Calu3 (cell line): ENCODE results near the gene TRIM44. TPM values are rescaled to one million over a fixed set of nuclear protein-coding genes. Genes with fewer than 3 reads are reported as not detected.
"Not testable (repeated sequence)": the region's sequence is repeated elsewhere in the genome, so short reads cannot be mapped to it uniquely, and the experiment has no call there.

ENCODE experiments used
- BruUV-seq: library from RNA; stranded (reverse); fragments of 400-500 nt; replicated peaks from 2 replicates; lab custom pipeline; 2021; lab: Mats Ljungman, UMichigan
- CTCF ChIA-PET: fragments of 300-600 bp; sonication (Branson Sonifier 250); formaldehyde crosslinking; loops from one replicate; lab custom pipeline; 2022; ENCODE audit warnings: antibody characterized with exemption; lab: Charles Lee
- DNase-seq: peaks from one replicate; pipeline ENCODE4 v3.0.0; 2022
- H3K27ac Mint-ChIP-seq: one replicate; pipeline ENCODE4 v1.8.0; 2022; ENCODE audit warnings: mixed read lengths; ENCODE audit not compliant: unreplicated experiment
- H3K27me3 Mint-ChIP-seq: one replicate; pipeline ENCODE4 v1.8.0; 2022; ENCODE audit warnings: mixed read lengths; ENCODE audit not compliant: unreplicated experiment
- H3K36me3 Mint-ChIP-seq: one replicate; pipeline ENCODE4 v1.8.0; 2022; ENCODE audit warnings: mild to moderate bottlenecking, moderate library complexity, mixed read lengths; ENCODE audit not compliant: insufficient read depth, unreplicated experiment
- H3K4me1 Mint-ChIP-seq: one replicate; pipeline ENCODE4 v1.8.0; 2022; ENCODE audit warnings: mild to moderate bottlenecking, low read depth, mixed read lengths; ENCODE audit not compliant: unreplicated experiment
- H3K4me3 Mint-ChIP-seq: one replicate; pipeline ENCODE4 v1.8.0; 2022; ENCODE audit warnings: mild to moderate bottlenecking, low read depth, moderate library complexity, mixed read lengths; ENCODE audit not compliant: unreplicated experiment
- H3K9me3 Mint-ChIP-seq: one replicate; pipeline ENCODE4 v1.8.0; 2022; ENCODE audit warnings: low read depth, mixed read lengths; ENCODE audit not compliant: unreplicated experiment
- intact Hi-C: fragments of 100-400 bp; cut with micrococcal nuclease; formaldehyde crosslinking; loops from one replicate; pipeline ENCODE4 v1.10.0; 2022; ENCODE audit not compliant: unreplicated experiment
- total RNA-seq: library from RNA; stranded (reverse); gene quantifications from 2 replicates; pipeline ENCODE4 v1.2.3, GENCODE V29; 2022
- TF ChIP-seq, protein P1 (sequence below): fragments of 200-600 bp; IDR thresholded peaks from one replicate; pipeline ENCODE4 v1.8.0; 2022; ENCODE audit warnings: antibody characterized with exemption; ENCODE audit not compliant: unreplicated experiment

The TRIM44 gene
- total RNA-seq, 1 experiment from 2014 or later: 71.3 TPM

DNA sequence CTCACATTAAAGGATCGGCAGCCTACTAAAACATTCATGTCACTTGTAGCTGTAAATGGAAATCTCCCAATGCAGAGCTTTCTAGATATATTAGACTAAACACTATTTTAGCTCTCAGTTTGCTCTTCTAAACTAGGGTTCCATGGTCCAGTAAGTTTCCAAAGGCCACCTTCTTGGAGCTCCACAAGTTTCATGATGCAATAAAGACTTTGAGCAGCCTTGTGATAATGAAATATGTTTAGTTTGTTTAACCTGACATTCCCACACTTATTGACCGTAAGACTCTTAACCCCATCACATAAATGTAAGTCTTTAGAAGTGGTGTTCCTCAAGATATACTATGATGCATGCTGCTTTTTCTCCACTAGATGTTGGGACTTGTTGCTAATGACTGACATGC lies 87.7 kb downstream of the TRIM44 start:
- Mint-ChIP-seq H3K9me3 (no peaks in the 10 kb centered on the region), H3K27me3 (no peaks in the 10 kb centered on the region), H3K27ac (no peak overlapping the region), H3K36me3 (peaks cover 14% of the 10 kb centered on the region), H3K4me3 (no peak overlapping the region), H3K4me1 (peaks cover 76% of the 10 kb centered on the region)
- intact Hi-C loops: no loop called here
- BruUV-seq: no TSS peak
- TF ChIP-seq, protein P1, sequence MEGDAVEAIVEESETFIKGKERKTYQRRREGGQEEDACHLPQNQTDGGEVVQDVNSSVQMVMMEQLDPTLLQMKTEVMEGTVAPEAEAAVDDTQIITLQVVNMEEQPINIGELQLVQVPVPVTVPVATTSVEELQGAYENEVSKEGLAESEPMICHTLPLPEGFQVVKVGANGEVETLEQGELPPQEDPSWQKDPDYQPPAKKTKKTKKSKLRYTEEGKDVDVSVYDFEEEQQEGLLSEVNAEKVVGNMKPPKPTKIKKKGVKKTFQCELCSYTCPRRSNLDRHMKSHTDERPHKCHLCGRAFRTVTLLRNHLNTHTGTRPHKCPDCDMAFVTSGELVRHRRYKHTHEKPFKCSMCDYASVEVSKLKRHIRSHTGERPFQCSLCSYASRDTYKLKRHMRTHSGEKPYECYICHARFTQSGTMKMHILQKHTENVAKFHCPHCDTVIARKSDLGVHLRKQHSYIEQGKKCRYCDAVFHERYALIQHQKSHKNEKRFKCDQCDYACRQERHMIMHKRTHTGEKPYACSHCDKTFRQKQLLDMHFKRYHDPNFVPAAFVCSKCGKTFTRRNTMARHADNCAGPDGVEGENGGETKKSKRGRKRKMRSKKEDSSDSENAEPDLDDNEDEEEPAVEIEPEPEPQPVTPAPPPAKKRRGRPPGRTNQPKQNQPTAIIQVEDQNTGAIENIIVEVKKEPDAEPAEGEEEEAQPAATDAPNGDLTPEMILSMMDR: no peak
- CTCF ChIA-PET: no interaction called here
- no peak for DNase-seq

DNA sequence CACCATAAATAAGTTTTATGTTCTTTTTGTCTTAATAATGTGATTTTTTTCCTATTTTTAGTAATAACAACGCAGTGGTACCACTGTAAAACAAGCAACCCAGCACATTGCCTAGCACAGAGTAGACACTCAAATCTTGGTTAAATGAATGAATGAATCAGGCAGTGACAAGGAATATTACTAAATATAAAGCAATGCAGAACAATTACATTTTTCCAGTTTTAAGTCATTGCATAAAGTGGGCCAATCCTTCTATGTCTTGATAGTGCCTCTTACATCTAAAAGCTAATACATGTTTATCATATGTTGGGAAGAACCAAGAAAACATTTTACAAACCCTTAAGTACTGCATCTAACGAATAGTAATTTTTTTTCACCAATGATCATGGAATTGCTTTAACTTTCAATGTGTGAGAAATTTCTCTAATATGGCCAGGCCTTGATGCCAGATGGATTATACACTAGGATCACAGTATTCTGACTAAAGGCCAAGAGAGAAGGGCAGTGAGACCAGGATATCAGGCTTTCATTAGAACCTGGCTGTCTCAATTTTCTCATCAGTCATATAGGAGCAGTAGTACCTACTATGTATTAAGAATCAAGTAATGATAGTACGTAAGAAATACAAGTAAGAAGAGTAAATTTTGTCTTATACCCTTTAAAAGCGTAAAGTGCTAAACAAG lies 88.5 kb downstream of the TRIM44 start:
- Mint-ChIP-seq H3K36me3 (peaks cover 14% of the 10 kb centered on the region), H3K27ac (peak overlapping the region; percentile 55), H3K4me3 (peak overlapping the region; percentile 15), H3K4me1 (peaks cover 68% of the 10 kb centered on the region), H3K9me3 (no peaks in the 10 kb centered on the region), H3K27me3 (no peaks in the 10 kb centered on the region)
- BruUV-seq: no TSS peak
- intact Hi-C loops: no loop called here
- TF ChIP-seq, protein P1: no peak
- DNase-seq: no peak
- CTCF ChIA-PET: no interaction called here

DNA sequence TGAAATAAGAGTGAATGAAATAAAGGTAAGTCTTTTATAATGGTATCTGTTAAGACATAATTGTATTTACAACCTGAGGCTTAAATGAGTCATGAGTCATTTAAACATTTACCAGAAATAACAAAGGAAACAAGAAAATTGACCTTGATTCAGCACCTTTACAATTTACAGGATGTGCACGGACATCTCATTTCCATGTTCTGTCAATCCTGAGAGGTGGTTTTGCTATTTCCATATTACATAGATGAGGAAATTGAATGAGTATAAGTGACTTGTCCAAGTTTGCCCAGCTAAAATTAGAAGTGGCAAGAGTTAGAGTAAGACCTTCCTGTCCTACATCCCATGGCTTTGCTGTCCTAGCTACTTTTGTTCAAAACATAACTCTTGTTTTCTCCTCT lies 89.1 kb downstream of the TRIM44 start:
- peak overlapping the region; percentile 55 for H3K27ac Mint-ChIP-seq
- TF ChIP-seq, protein P1: no peak
- H3K36me3 Mint-ChIP-seq: peaks cover 9% of the 10 kb centered on the region
- peaks cover 62% of the 10 kb centered on the region for H3K4me1 Mint-ChIP-seq
- no peaks in the 10 kb centered on the region for H3K9me3 Mint-ChIP-seq
- CTCF ChIA-PET: no interaction called here
- intact Hi-C loops: no loop called here
- no TSS peak for BruUV-seq
- peak overlapping the region; percentile 15 for H3K4me3 Mint-ChIP-seq
- no peak for DNase-seq
- no peaks in the 10 kb centered on the region for H3K27me3 Mint-ChIP-seq

DNA sequence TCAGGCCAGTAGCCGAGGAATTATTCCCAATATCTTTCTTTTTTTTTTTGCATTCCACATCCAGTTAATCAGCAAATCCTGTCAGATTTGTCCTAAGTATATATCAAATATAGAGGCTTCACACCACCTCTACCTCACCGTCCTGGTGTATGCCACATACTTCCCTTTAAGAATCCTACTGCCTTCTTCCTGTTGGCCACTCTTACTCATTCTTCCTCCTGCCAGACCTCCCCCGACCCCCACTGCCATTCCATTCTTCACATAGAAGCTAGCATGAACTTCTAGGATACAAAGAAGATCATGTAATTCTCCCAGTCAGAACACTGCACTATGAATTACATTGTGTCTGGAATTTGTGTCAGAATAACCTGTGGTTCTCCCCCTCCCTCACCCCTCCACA lies 89.5 kb downstream of the TRIM44 start:
- intact Hi-C loops: no loop called here
- Mint-ChIP-seq H3K36me3 (peaks cover 5% of the 10 kb centered on the region), H3K4me1 (peaks cover 58% of the 10 kb centered on the region), H3K27ac (peak overlapping the region; percentile 55), H3K9me3 (no peaks in the 10 kb centered on the region), H3K4me3 (peak overlapping the region; percentile 15), H3K27me3 (no peaks in the 10 kb centered on the region)
- no TSS peak for BruUV-seq
- CTCF ChIA-PET: interaction anchor here (0.7 kb wide), 1 partner anchor 11 kb away, joined by 3 read pairs; no protein-coding TSS in a partner anchor
- TF ChIP-seq, protein P1: no peak
- DNase-seq: no peak

DNA sequence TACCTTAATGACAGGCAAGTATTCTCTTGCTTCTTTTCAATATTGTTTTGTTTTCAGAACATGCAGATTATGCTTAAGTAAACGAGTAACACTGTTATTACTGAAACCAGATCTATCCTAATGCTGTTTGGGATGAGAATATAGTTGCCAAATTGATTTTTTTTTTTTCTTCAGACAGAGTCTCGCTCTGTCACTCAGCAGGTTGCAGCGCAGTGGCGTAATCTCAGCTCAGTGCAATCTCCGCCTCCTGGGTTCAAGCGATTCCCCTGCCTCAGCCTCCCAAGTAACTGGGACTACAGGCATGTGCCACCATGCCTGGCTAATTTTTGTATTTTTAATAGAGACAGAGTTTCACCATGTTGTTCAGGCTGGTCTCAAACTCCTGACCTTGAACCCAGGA lies 91.0 kb downstream of the TRIM44 start:
- H3K4me1 Mint-ChIP-seq: peaks cover 43% of the 10 kb centered on the region
- H3K36me3 Mint-ChIP-seq, CTCF ChIA-PET, H3K4me3 Mint-ChIP-seq, BruUV-seq, H3K27me3 Mint-ChIP-seq, H3K27ac Mint-ChIP-seq, H3K9me3 Mint-ChIP-seq, intact Hi-C loops, DNase-seq: not testable (repeated sequence)

DNA sequence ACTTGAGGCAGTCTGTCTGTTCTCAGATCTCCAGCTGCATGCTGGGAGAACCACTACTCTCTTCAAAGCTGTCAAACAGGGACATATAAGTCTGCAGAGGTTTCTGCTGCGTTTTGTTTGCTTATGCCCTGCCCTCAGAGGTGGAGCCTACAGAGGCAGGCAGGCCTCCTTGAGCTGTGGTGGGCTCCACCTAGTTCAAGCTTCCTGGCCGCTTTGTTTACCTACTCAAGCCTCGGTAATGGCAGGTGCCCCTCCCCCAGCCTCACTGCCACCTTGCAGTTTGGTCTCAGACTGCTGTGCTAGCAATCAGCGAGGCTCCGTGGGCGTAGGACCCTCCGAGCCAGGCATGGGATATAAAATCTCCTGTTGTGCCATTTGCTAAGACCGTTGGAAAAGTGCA lies 97.4 kb downstream of the TRIM44 start:
- H3K27ac Mint-ChIP-seq, DNase-seq, H3K36me3 Mint-ChIP-seq, CTCF ChIA-PET, H3K4me3 Mint-ChIP-seq, H3K27me3 Mint-ChIP-seq, BruUV-seq, intact Hi-C loops, H3K9me3 Mint-ChIP-seq: not testable (repeated sequence)
- H3K4me1 Mint-ChIP-seq: peaks cover 19% of the 10 kb centered on the region
